HepG2 (cell line): ENCODE measurements around the gene HINT2. TPM values are rescaled to one million over a fixed set of nuclear protein-coding genes. Genes with fewer than 3 reads are reported as not detected.

ENCODE experiments used
- ARHGAP35 ChIP-seq: sonication (generic); formaldehyde crosslinking; IDR thresholded peaks from 2 replicates; pipeline ENCODE4 v1.9.0; 2022; ENCODE audit warnings: mild to moderate bottlenecking, inconsistent platforms, moderate library complexity, missing genetic modification reagents, borderline replicate concordance
- ARID2 ChIP-seq: sonication (generic); formaldehyde crosslinking; IDR thresholded peaks from 2 replicates; pipeline ENCODE4 v1.8.1; 2022; ENCODE audit warnings: mild to moderate bottlenecking, missing genetic modification reagents, borderline replicate concordance
- BRF2 ChIP-seq: sonication (generic); formaldehyde crosslinking; IDR thresholded peaks from 2 replicates; pipeline ENCODE4 v1.8.1; 2022; ENCODE audit warnings: mild to moderate bottlenecking, missing genetic modification reagents
- CENPBD1 ChIP-seq: sonication (generic); formaldehyde crosslinking; IDR thresholded peaks from 2 replicates; pipeline ENCODE4 v1.8.0; 2022; ENCODE audit warnings: missing genetic modification reagents, low read depth, mild to moderate bottlenecking, borderline replicate concordance
- DR1 ChIP-seq: sonication (generic); formaldehyde crosslinking; IDR thresholded peaks from 2 replicates; pipeline ENCODE4 v1.8.0; 2021; ENCODE audit warnings: mild to moderate bottlenecking, missing genetic modification reagents, inconsistent platforms
- KDM5B ChIP-seq: sonication (generic); formaldehyde crosslinking; IDR thresholded peaks from 2 replicates; pipeline ENCODE4 v1.4.0; 2020; ENCODE audit warnings: missing genetic modification reagents, mild to moderate bottlenecking, borderline replicate concordance
- KIAA2018 ChIP-seq: sonication (generic); formaldehyde crosslinking; IDR thresholded peaks from 2 replicates; pipeline ENCODE4 v1.5.0; 2020; ENCODE audit warnings: mild to moderate bottlenecking, missing genetic modification reagents, borderline replicate concordance
- MXD3 ChIP-seq: IDR thresholded peaks from 2 replicates; pipeline ENCODE4 v1.6.1; 2016; ENCODE audit warnings: mild to moderate bottlenecking, missing biosample characterization, missing genetic modification reagents
- MYC ChIP-seq: sonication (generic); formaldehyde crosslinking; IDR thresholded peaks from 2 replicates; pipeline ENCODE4 v1.9.0; 2021; ENCODE audit warnings: missing genetic modification reagents, borderline replicate concordance
- PHF8 ChIP-seq: sonication (generic); formaldehyde crosslinking; IDR thresholded peaks from 2 replicates; pipeline ENCODE4 v1.5.0; 2020; ENCODE audit warnings: missing genetic modification reagents
- PLSCR1 ChIP-seq: sonication (generic); formaldehyde crosslinking; IDR thresholded peaks from 2 replicates; pipeline ENCODE4 v1.5.0; 2020; ENCODE audit warnings: missing genetic modification reagents, mild to moderate bottlenecking, borderline replicate concordance
- STAT5B ChIP-seq: sonication (generic); formaldehyde crosslinking; IDR thresholded peaks from 2 replicates; pipeline ENCODE4 v1.4.0; 2020; ENCODE audit warnings: missing genetic modification reagents
- ZNF441 ChIP-seq: sonication (generic); formaldehyde crosslinking; IDR thresholded peaks from 2 replicates; pipeline ENCODE4 v1.7.0; 2021; ENCODE audit warnings: missing genetic modification reagents, borderline replicate concordance
- ZNF780A ChIP-seq: sonication (generic); formaldehyde crosslinking; IDR thresholded peaks from 2 replicates; pipeline ENCODE4 v1.8.0; 2022; ENCODE audit warnings: mild to moderate bottlenecking, missing genetic modification reagents, moderate library complexity
- ZNF841 ChIP-seq: sonication (generic); formaldehyde crosslinking; IDR thresholded peaks from 2 replicates; pipeline ENCODE4 v1.8.1; 2023; ENCODE audit warnings: missing genetic modification reagents, borderline replicate concordance
- ZSCAN9 ChIP-seq: IDR thresholded peaks from 2 replicates; pipeline ENCODE4 v1.6.1; 2016; ENCODE audit warnings: borderline replicate concordance
- polyA plus RNA-seq, 8 experiments: library from polyadenylated mRNA; depleted of rRNA in 3 of 8; stranded (reverse) in 7 of 8; unstranded in 1 of 8; fragments of >200 nt; fragmentation: Illumina TruSeq in 4 of 8; extraction: Trizol in 4 of 8; gene quantifications; 2 replicates each; pipeline versions ENCODE4 v1.2.1 to v1.2.3, GENCODE V29; 2011 to 2016; ENCODE audit warnings: low read depth in 4 of 8, missing spikeins in 1 of 8, mixed read lengths in 1 of 8; ENCODE audit not compliant: insufficient read depth in 1 of 8
- total RNA-seq, 5 experiments: library from RNA; depleted of rRNA; stranded (reverse); fragments of >200 nt; fragmentation: Illumina TruSeq; extraction: Trizol; gene quantifications; 2 replicates each; pipeline ENCODE4 v1.2.3, GENCODE V29; 2016; ENCODE audit warnings: low read depth in 1 of 5

Gene HINT2
- total and polyA plus RNA-seq, 2 of the 13 experiments (the other 11 are each of a cell fraction or from before 2014, with no cell fraction given): 37.9 to 56.2 TPM

GRCh38 chr9:35813434-35814105 is 1.3 kb downstream of the HINT2 start (continued):
- TF ChIP-seq CENPBD1: no peak
- no peak for TF ChIP-seq KIAA2018 (CRISPR knock-in tag)
- TF ChIP-seq ZSCAN9: no peak
- no peak for TF ChIP-seq PHF8 (CRISPR knock-in tag)
- no peak for TF ChIP-seq DR1 (CRISPR knock-in tag)
- no peak for TF ChIP-seq ZNF780A (CRISPR knock-in tag)
- peak; percentile 34; the same call in 1 of the 2 replicates for TF ChIP-seq ZNF441
- no peak for TF ChIP-seq STAT5B (CRISPR knock-in tag)
- no peak for TF ChIP-seq ARHGAP35 (CRISPR knock-in tag)
- TF ChIP-seq KDM5B (CRISPR knock-in tag): no peak
- 0 out of 2 replicates have a peak, but pooled peaks have one; percentile 26 for TF ChIP-seq BRF2 (CRISPR knock-in tag)
- TF ChIP-seq MXD3 (CRISPR knock-in tag): no peak
- no peak for TF ChIP-seq MYC (CRISPR knock-in tag)
- no peak for TF ChIP-seq ARID2 (CRISPR knock-in tag)
- no peak for TF ChIP-seq PLSCR1
- TF ChIP-seq ZNF841: no peak
